Loucy (cell line): ENCODE data around the gene CLCNKB.
A peak's percentile ranks its signal among the peaks of the same experiment; 100 is the strongest.
"Not testable (repeated sequence)": the region's sequence is repeated elsewhere in the genome, so short reads cannot be mapped to it uniquely, and the experiment has no call there.

Experiments used
- H2AFZ ChIP-seq: fragments of 200-600 bp; sonication (generic); 2 replicates; pipeline ENCODE4 v1.6.0; 2016; ENCODE audit warnings: antibody characterized with exemption, mild to moderate bottlenecking, low read length, moderate library complexity
- H3F3A ChIP-seq: fragments of 200-600 bp; 2 replicates; pipeline ENCODE4 v1.6.0; 2016; ENCODE audit warnings: antibody characterized with exemption, low read depth, mild to moderate bottlenecking
- H3K27me3 ChIP-seq: fragments of 200-600 bp; sonication (generic); 2 replicates; pipeline ENCODE4 v1.6.1; 2014; ENCODE audit warnings: low read length, mild to moderate bottlenecking; ENCODE audit not compliant: insufficient read depth, poor library complexity, severe bottlenecking
- H3K36me3 ChIP-seq: fragments of 200-600 bp; sonication (generic); 2 replicates; pipeline ENCODE4 v1.6.1; 2016; ENCODE audit warnings: low read length; ENCODE audit not compliant: insufficient read depth
- H3K4me1 ChIP-seq: fragments of 200-600 bp; sonication (generic); 2 replicates; pipeline ENCODE4 v1.5.1; 2014; ENCODE audit warnings: low read length, mild to moderate bottlenecking; ENCODE audit not compliant: insufficient read depth, poor library complexity, severe bottlenecking
- H3K4me2 ChIP-seq: fragments of 200-600 bp; sonication (generic); 2 replicates; pipeline ENCODE4 v1.6.0; 2014; ENCODE audit warnings: antibody characterized with exemption, low read length, low read depth, mild to moderate bottlenecking; ENCODE audit not compliant: poor library complexity, severe bottlenecking
- H3K4me3 ChIP-seq: fragments of 200-600 bp; sonication (generic); 2 replicates; pipeline ENCODE4 v1.5.1; 2014; ENCODE audit warnings: low read length, mild to moderate bottlenecking, mixed read lengths; ENCODE audit not compliant: poor library complexity, severe bottlenecking
- H3K79me2 ChIP-seq: fragments of 200-600 bp; sonication (generic); 2 replicates; pipeline ENCODE4 v1.6.1; 2014; ENCODE audit warnings: low read length; ENCODE audit not compliant: insufficient read depth
- H3K9ac ChIP-seq: fragments of 200-600 bp; sonication (generic); 2 replicates; pipeline ENCODE4 v1.6.0; 2014; ENCODE audit warnings: mild to moderate bottlenecking, low read depth, low read length, moderate library complexity; ENCODE audit not compliant: poor library complexity, severe bottlenecking
- H3K9me2 ChIP-seq: fragments of 200-600 bp; sonication (generic); replicated peaks from 2 replicates; pipeline ENCODE4 v1.6.1; 2016; ENCODE audit warnings: low read depth, low read length, mixed read lengths
- H3K9me3 ChIP-seq: fragments of 200-600 bp; sonication (generic); 2 replicates; pipeline ENCODE4 v1.6.1; 2014; ENCODE audit warnings: mild to moderate bottlenecking, antibody characterized with exemption, low read length, low read depth; ENCODE audit not compliant: insufficient read depth
- H4K20me1 ChIP-seq: fragments of 200-600 bp; sonication (generic); 2 replicates; pipeline ENCODE4 v1.6.0; 2014; ENCODE audit warnings: antibody characterized with exemption, low read length, mild to moderate bottlenecking; ENCODE audit not compliant: insufficient read depth, poor library complexity, severe bottlenecking
- CTCF ChIP-seq: fragments of 200-600 bp; sonication (generic); conservative IDR thresholded peaks from 2 replicates; pipeline ENCODE4 v1.5.1; 2014; ENCODE audit warnings: mild to moderate bottlenecking, antibody characterized with exemption, low read length
- EZH2phosphoT487 ChIP-seq: fragments of 200-600 bp; IDR thresholded peaks from 2 replicates; pipeline ENCODE4 v1.6.1; 2018; ENCODE audit warnings: antibody characterized with exemption, mild to moderate bottlenecking, moderate library complexity, borderline replicate concordance

Gene CLCNKB

DNA sequence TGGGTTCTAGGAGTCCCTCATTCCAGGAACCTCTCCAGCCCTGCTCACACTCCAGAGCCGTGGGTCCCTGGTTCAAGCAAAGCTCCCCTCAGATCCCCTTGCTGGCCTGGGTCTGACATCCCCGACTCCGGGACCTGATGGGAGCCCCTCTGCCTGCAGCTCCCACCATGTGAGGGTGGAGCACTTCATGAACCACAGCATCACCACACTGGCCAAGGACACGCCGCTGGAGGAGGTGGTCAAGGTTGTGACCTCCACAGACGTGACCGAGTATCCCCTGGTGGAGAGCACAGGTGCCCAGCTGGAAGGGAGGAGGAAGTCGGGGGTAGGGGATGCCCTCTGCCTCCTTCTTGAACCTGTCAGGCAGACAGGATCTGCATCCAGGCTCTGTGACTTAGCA is 12.0 kb upstream of the CLCNKB start:
- Histone ChIP-seq H3K36me3 (no peaks in the 10 kb centered on the region), H3K4me1 (no peaks in the 10 kb centered on the region), H3F3A (no peaks in the 10 kb centered on the region), H3K9me2 (no peaks in the 10 kb centered on the region), H3K79me2 (no peaks in the 10 kb centered on the region), H3K9ac (no peak overlapping the region), H3K9me3 (no peaks in the 10 kb centered on the region), H3K4me2 (no peak overlapping the region), H3K27me3 (no peaks in the 10 kb centered on the region), H3K4me3 (no peak overlapping the region), H4K20me1 (no peaks in the 10 kb centered on the region), H2AFZ (no peak overlapping the region)
- TF ChIP-seq CTCF (no peak), EZH2phosphoT487 (no peak)

DNA sequence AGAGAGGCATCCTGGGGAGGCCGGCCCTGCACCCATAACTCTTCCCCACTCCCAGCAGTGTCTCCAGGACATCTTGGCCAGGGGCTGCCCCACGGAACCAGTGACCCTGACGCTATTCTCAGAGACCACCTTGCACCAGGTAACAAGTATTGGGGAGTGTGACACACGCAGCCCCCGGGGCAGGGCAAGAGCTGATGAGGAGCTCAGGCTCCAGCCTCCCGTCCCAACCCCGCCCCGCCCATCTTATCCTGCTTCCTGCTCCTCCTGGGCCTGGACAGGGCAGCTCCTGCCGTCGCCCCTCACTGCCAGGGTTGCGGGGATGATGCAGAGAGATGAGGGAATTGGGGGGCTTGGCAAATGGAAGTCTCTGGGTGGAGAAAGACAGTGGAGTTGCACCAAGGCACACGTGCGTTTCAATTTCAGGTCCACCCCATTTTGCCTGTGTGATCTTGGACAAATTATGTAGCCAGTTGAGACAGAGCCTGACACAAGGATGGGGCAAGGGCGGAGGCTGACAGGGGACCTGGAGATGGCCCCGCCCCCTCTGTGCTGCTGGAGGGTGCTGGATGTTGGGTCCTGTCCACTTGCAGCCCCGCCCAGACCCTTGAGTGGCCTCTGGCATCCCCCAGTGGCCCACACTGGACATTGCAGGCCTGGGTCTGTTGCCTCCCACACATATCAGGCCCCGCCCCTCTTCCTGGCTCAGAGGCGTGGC is 11.0 kb upstream of the CLCNKB start:
- no peaks in the 10 kb centered on the region for H3K4me1 ChIP-seq
- H3K79me2 ChIP-seq, result no peaks in the 10 kb centered on the region
- no peaks in the 10 kb centered on the region for H3K9me3 ChIP-seq
- no peaks in the 10 kb centered on the region for H3K27me3 ChIP-seq
- no peaks in the 10 kb centered on the region for H3K36me3 ChIP-seq
- H3K4me3 ChIP-seq, result no peak overlapping the region
- H2AFZ ChIP-seq, result no peak overlapping the region
- H3F3A ChIP-seq, result no peaks in the 10 kb centered on the region
- no peak overlapping the region for H3K9ac ChIP-seq
- H3K9me2 ChIP-seq, result no peaks in the 10 kb centered on the region
- no peaks in the 10 kb centered on the region for H4K20me1 ChIP-seq
- H3K4me2 ChIP-seq, result no peak overlapping the region
- TF ChIP-seq EZH2phosphoT487 (no peak), CTCF (peak; percentile 75)

DNA sequence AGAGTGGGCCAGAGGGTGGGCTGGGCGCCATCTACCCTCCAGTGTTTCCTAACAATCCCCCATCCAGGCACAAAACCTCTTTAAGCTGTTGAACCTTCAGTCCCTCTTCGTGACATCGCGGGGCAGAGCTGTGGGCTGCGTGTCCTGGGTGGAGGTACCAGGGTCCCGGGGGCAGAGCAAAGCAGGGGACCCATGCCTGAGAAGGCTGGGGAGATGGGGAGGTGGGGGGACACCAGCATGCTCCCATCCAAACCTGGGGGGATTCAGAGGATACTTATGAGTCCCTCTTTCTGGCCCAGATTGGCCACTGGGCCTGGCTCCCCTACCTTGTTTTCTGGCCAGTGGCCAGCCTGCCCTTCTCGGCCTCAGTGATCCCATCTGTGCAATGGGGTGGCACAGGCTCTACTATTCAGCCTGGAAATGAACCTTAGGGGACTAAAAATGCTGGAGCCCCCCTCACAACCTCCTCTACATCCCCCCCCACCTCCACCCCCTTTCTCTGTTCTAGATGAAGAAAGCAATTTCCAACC is 10.4 kb upstream of the CLCNKB start:
- H4K20me1 ChIP-seq, H3K4me3 ChIP-seq, H3K4me1 ChIP-seq, H3K9me2 ChIP-seq, H3K36me3 ChIP-seq, H3K9me3 ChIP-seq, H3K27me3 ChIP-seq, H3K9ac ChIP-seq, H2AFZ ChIP-seq, H3F3A ChIP-seq, H3K4me2 ChIP-seq, H3K79me2 ChIP-seq: not testable (repeated sequence)

- H3K9ac ChIP-seq, H2AFZ ChIP-seq, H3K36me3 ChIP-seq, H3K79me2 ChIP-seq, H3K9me3 ChIP-seq, H3F3A ChIP-seq, H4K20me1 ChIP-seq, H3K4me3 ChIP-seq, H3K9me2 ChIP-seq, H3K4me2 ChIP-seq, H3K4me1 ChIP-seq, H3K27me3 ChIP-seq: not testable (repeated sequence)
These were observed 7.1 kb upstream of the CLCNKB start for GRCh38 chr1:16036461-16036860.
